Activated CD4-positive, alpha-beta memory T cell treated with anti-CD3 and anti-CD28 coated beads, Interleukin-2, amount 10 ng/mL, durations not matched to agents 7 days and 5 days (primary cell): ENCODE data around the gene TTC31. TPM values are rescaled to one million over a fixed set of nuclear protein-coding genes. Genes with fewer than 3 reads are reported as not detected.

Experiments used
- CTCF ChIA-PET: fragments of 350-600 bp; sonication (Branson Sonifier 250); formaldehyde crosslinking; loops from one replicate; lab custom pipeline; 2021; ENCODE audit warnings: antibody characterized with exemption, inconsistent platforms; lab: Charles Lee
- POLR2A ChIA-PET: fragments of 350-600 bp; sonication (Branson Sonifier 250); formaldehyde crosslinking; loops from one replicate; lab custom pipeline; 2021; ENCODE audit warnings: antibody characterized with exemption; lab: Charles Lee
- DNase-seq: peaks from one replicate; pipeline ENCODE4 v3.0.0-alpha.2; 2020
- H3K27ac Mint-ChIP-seq: one replicate; pipeline ENCODE4 v1.8.0; 2021; ENCODE audit warnings: mild to moderate bottlenecking, mixed read lengths
- H3K27me3 Mint-ChIP-seq: one replicate; pipeline ENCODE4 v1.8.0; 2021; ENCODE audit warnings: mixed read lengths
- H3K36me3 Mint-ChIP-seq: one replicate; pipeline ENCODE4 v1.8.0; 2021; ENCODE audit warnings: low read depth, mixed read lengths
- H3K4me1 Mint-ChIP-seq: one replicate; pipeline ENCODE4 v1.8.0; 2021; ENCODE audit warnings: mixed read lengths
- H3K4me3 Mint-ChIP-seq: one replicate; pipeline ENCODE4 v1.8.0; 2021; ENCODE audit warnings: mild to moderate bottlenecking, mixed read lengths
- H3K9me3 Mint-ChIP-seq: one replicate; pipeline ENCODE4 v1.8.0; 2021; ENCODE audit warnings: mixed read lengths
- total RNA-seq, 2 experiments: library from RNA; stranded (reverse); gene quantifications; one replicate each; pipeline ENCODE4 v1.2.3, GENCODE V29; 2021

The TTC31 gene
- 10 to 100 TPM; 42.3 to 42.9 TPM for total RNA-seq

- CTCF ChIA-PET: interaction anchor here (0.6 to 8.2 kb wide), 23 partner anchors 8 to 475 kb away, joined by 3 to 107 read pairs (median 7); partner anchors contain the start of genes AUP1, C2orf81, DQX1 and HTRA2
- peaks cover 38% of the 10 kb centered on the region for H3K36me3 Mint-ChIP-seq
- no peaks in the 10 kb centered on the region for H3K27me3 Mint-ChIP-seq
- no peaks in the 10 kb centered on the region for H3K9me3 Mint-ChIP-seq
- peak within 1 kb of the TSS; percentile 99 for H3K4me3 Mint-ChIP-seq
- peak within 1 kb of the TSS; percentile 98 for H3K27ac Mint-ChIP-seq
- POLR2A ChIA-PET: interaction anchor here (0.6 to 4.7 kb wide), 24 partner anchors 10 to 361 kb away, joined by 3 to 103 read pairs (median 10); partner anchors contain the start of genes AUP1, DOK1, HTRA2 and INO80B
- peaks cover 48% of the 10 kb centered on the region for H3K4me1 Mint-ChIP-seq
- DNase-seq: peak; percentile 94
These were observed at the start of gene TTC31, which contains the start of gene CCDC142 for GRCh38 chr2:74482801-74483674. TSS of gene TTC31 (plus strand) at chr2:74483081. CDS start at chr2:74483096, 15 bp downstream. TSS of gene CCDC142 (minus strand) at chr2:74482998. CDS start at chr2:74482837, 161 bp downstream.

- no peak overlapping the region for H3K4me3 Mint-ChIP-seq
- peaks cover 5% of the 10 kb centered on the region for H3K4me1 Mint-ChIP-seq
- POLR2A ChIA-PET: no interaction called here
- H3K27ac Mint-ChIP-seq: no peak overlapping the region
- CTCF ChIA-PET: no interaction called here
- H3K36me3 Mint-ChIP-seq: no peaks in the 10 kb centered on the region
- peaks cover 28% of the 10 kb centered on the region for H3K27me3 Mint-ChIP-seq
- DNase-seq: no peak
- H3K9me3 Mint-ChIP-seq: no peaks in the 10 kb centered on the region
These were observed 46.6 kb upstream of the TTC31 start for GRCh38 chr2:74436111-74436805.

- Mint-ChIP-seq H3K27me3 (peaks cover 32% of the 10 kb centered on the region), H3K27ac (no peak overlapping the region), H3K4me1 (peaks cover 8% of the 10 kb centered on the region), H3K9me3 (no peaks in the 10 kb centered on the region), H3K36me3 (no peaks in the 10 kb centered on the region), H3K4me3 (no peak overlapping the region)
- ChIA-PET CTCF (no interaction called here), POLR2A (no interaction called here)
- DNase-seq: no peak
These were observed 45.8 kb upstream of the TTC31 start for GRCh38 chr2:74436848-74437695.

DNA sequence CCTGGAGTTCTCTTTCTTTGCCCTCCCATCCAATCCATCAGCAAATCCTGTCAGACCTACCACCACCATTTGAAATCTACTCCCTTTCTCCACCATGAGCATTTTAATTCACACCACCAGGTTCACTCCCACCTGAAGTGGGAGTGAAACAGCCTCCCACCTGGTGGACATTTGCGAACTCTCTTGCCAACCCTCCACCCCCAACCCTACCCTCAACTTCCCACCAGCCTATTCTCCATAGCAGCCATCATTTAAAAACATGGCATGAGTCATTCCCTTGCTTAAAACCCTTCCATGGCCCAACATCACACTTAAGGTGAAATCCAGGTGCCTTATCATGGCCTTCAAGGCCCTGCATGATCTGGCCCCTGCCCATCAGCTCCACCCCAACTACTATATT lies 44.6 kb upstream of the TTC31 start:
- no peak for DNase-seq
- H3K36me3 Mint-ChIP-seq: no peaks in the 10 kb centered on the region
- peaks cover 11% of the 10 kb centered on the region for H3K4me1 Mint-ChIP-seq
- H3K27ac Mint-ChIP-seq: no peak overlapping the region
- H3K27me3 Mint-ChIP-seq: peaks cover 37% of the 10 kb centered on the region
- no peak overlapping the region for H3K4me3 Mint-ChIP-seq
- CTCF ChIA-PET: no interaction called here
- no peaks in the 10 kb centered on the region for H3K9me3 Mint-ChIP-seq
- POLR2A ChIA-PET: interaction anchor here (0.9 to 1.7 kb wide), 3 partner anchors 10 to 239 kb away, joined by 3 read pairs; partner anchors contain the start of genes MRPL53 and MTHFD2

DNA sequence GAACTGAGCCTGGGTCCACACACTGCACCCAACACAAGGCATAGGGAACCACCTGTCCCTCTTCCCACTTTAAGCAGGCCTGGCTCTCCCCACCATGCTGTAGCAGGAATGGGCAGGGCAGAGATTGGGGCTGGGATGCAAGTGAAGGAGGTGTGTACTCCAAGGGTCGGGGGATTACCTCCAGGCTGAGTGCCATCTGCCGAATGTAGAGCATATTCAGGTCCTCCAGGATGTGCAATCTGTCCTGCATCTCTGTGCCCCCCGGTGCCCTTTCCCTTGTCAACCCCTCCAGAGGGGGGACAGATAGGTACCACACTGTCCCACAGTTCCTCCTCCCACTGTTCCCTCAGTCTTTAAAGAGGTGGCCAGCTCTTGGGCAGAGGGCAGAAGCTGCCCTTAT lies 43.5 kb upstream of the TTC31 start:
- H3K9me3 Mint-ChIP-seq: no peaks in the 10 kb centered on the region
- CTCF ChIA-PET: interaction anchor here (1.3 to 1.6 kb wide), 2 partner anchors 38 to 93 kb away, joined by 4 to 5 read pairs; no protein-coding TSS in a partner anchor
- no peak overlapping the region for H3K27ac Mint-ChIP-seq
- POLR2A ChIA-PET: interaction anchor here (0.9 to 1.7 kb wide), 5 partner anchors 9 to 240 kb away, joined by 3 to 5 read pairs (median 3); partner anchors contain the start of genes C2orf81, MRPL53, MTHFD2 and WDR54
- H3K27me3 Mint-ChIP-seq: peaks cover 43% of the 10 kb centered on the region
- H3K4me3 Mint-ChIP-seq: no peak overlapping the region
- H3K4me1 Mint-ChIP-seq: peaks cover 11% of the 10 kb centered on the region
- no peaks in the 10 kb centered on the region for H3K36me3 Mint-ChIP-seq
- no peak for DNase-seq

DNA sequence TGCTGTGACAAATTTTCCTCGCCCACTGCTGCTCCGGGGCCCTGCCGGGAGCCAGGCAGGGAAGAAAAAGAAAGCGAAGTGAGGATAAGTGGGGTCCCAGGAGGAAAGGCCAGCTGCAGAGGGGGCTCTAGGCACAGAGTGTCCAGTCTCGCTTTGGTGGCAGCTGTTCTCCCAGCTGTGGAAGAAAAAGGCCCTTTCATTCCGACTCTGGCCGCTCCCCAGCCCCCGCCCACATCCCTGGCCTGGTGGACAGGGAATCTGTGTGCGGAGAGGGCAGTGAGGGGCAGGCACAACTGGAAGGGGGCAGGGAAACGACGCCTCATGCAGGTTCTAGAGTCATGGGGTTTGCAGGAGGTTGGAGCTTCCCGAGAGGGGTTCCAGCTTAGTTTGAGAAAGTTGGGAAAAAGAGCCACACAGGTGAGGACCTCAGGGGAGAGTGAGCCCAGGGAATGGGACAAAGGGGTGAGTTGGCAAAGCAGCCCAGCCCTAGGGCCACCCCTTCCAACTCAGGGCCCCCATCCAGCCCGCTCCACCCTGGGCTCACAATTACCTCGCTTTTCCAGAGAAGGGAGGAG lies 43.0 kb upstream of the TTC31 start:
- ChIA-PET POLR2A (interaction anchor here (0.6 to 1.7 kb wide), 6 partner anchors 11 to 33 kb away, joined by 3 to 5 read pairs (median 3); partner anchors contain the start of genes C2orf81, INO80B, MRPL53 and WDR54), CTCF (interaction anchor here (1.2 to 1.6 kb wide), 3 partner anchors 9 to 92 kb away, joined by 4 to 5 read pairs (median 4); no protein-coding TSS in a partner anchor)
- Mint-ChIP-seq H3K27me3 (peaks cover 48% of the 10 kb centered on the region), H3K27ac (no peak overlapping the region), H3K36me3 (no peaks in the 10 kb centered on the region), H3K4me1 (peaks cover 11% of the 10 kb centered on the region), H3K9me3 (no peaks in the 10 kb centered on the region), H3K4me3 (no peak overlapping the region)
- no peak for DNase-seq

DNA sequence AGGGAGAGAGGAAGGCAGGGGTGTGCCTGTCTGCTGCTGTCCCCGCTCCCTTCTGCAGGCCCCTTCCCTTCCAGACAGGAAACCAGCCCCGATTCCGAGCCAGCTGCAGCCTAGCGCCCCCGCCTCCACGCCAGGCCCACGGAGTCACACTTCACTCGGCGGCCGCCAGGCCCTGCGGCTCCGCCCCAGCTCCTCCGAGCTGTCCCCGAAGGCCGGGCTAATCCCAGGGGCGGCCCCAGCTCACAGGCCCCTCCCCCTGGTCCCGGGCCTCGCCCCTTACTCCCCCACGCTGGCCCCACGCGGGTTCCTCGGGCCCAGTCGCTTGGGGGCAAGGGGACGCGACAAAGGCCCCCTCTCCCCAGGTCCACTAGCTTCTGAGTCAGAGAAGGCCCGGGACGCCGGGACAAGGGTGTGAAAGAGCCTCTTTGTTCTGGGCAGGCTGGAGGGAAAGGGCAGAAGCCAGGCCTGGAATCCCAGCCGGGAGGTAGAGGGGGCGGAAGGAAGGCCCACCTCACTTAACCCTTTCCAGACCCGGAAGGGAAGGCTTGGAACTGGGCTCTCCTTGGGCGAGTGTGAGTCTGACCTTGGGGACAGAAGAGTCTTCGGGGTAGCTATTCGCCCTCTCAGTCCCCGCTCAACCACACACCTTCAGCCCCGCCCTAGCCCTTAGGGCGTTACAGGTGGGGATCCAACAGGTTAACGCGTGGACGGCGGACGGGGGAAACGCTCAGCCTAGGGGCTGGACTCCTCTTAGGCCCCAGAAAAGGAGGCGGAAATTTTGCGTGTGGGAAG lies 42.3 kb upstream of the TTC31 start:
- ChIA-PET POLR2A (interaction anchor here (0.6 to 1.6 kb wide), 5 partner anchors 10 to 26 kb away, joined by 3 to 5 read pairs (median 3); partner anchors contain the start of genes C2orf81, INO80B and WDR54), CTCF (interaction anchor here (1.2 to 1.6 kb wide), 3 partner anchors 9 to 92 kb away, joined by 4 to 5 read pairs (median 4); no protein-coding TSS in a partner anchor)
- H3K36me3 Mint-ChIP-seq: no peaks in the 10 kb centered on the region
- H3K4me3 Mint-ChIP-seq: peak overlapping the region; percentile 19
- peaks cover 11% of the 10 kb centered on the region for H3K4me1 Mint-ChIP-seq
- peak; percentile 42 for DNase-seq
- no peak overlapping the region for H3K27ac Mint-ChIP-seq
- H3K9me3 Mint-ChIP-seq: no peaks in the 10 kb centered on the region
- peaks cover 51% of the 10 kb centered on the region for H3K27me3 Mint-ChIP-seq

- no peak for DNase-seq
- no peak overlapping the region for H3K4me3 Mint-ChIP-seq
- POLR2A ChIA-PET: interaction anchor here (1.5 kb wide), 1 partner anchor 13 kb away, joined by 5 read pairs; the partner anchor contains the start of gene INO80B
- H3K36me3 Mint-ChIP-seq: no peaks in the 10 kb centered on the region
- peaks cover 11% of the 10 kb centered on the region for H3K4me1 Mint-ChIP-seq
- H3K9me3 Mint-ChIP-seq: no peaks in the 10 kb centered on the region
- no peak overlapping the region for H3K27ac Mint-ChIP-seq
- H3K27me3 Mint-ChIP-seq: peaks cover 53% of the 10 kb centered on the region
- CTCF ChIA-PET: interaction anchor here (1.2 to 1.6 kb wide), 2 partner anchors 10 to 91 kb away, joined by 4 to 5 read pairs; no protein-coding TSS in a partner anchor
These were observed 41.7 kb upstream of the TTC31 start for GRCh38 chr2:74441170-74441689.

- Mint-ChIP-seq H3K27ac (no peak within 1 kb of the TSS), H3K36me3 (no peaks in the 10 kb centered on the region), H3K27me3 (peaks cover 53% of the 10 kb centered on the region), H3K4me1 (peaks cover 11% of the 10 kb centered on the region), H3K9me3 (no peaks in the 10 kb centered on the region), H3K4me3 (peak within 1 kb of the TSS; percentile 66)
- ChIA-PET POLR2A (interaction anchor here (1.4 kb wide), 1 partner anchor 13 kb away, joined by 6 read pairs; the partner anchor contains the start of gene INO80B), CTCF (no interaction called here)
- DNase-seq: peak; percentile 32
These were observed 41.0 kb upstream of the TTC31 start, which contains the start of gene RTKN for GRCh38 chr2:74441690-74442482. TSS of gene RTKN (minus strand) at chr2:74441937. CDS start at chr2:74441816, 121 bp downstream.
